Measurements from ENCODE around the gene RELT.

The RELT gene

DNA sequence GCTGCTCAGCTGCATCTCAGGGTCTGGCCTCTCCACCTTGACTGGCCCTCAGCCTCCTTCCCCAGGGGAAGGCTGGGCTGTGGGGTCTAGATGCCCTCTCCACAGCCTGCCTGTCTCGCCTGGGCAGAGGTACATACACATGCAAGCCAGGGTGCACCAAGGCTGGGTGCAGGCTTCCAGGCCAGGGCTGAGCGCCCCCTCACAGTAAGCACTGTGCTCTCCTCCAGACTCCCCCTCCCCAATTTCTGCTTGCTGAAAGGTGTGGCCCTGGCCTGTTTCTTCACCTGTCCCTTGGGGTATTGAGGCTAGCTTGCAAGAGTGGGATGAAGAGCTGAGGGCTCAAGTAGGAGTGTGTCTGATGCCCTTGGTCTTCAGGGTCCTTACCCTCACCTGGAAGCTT lies 22.5 kb downstream of the RELT start:
- in situ Hi-C loops (cut with MboI; ENCODE audit: low pct_unique_long_range_greater_than_20kb, low sequenced_read_pairs, unreplicated experiment), result no loop called here
- DNase-seq (ENCODE audit: low spot score), result no peak
- TF ChIP-seq, protein P1, sequence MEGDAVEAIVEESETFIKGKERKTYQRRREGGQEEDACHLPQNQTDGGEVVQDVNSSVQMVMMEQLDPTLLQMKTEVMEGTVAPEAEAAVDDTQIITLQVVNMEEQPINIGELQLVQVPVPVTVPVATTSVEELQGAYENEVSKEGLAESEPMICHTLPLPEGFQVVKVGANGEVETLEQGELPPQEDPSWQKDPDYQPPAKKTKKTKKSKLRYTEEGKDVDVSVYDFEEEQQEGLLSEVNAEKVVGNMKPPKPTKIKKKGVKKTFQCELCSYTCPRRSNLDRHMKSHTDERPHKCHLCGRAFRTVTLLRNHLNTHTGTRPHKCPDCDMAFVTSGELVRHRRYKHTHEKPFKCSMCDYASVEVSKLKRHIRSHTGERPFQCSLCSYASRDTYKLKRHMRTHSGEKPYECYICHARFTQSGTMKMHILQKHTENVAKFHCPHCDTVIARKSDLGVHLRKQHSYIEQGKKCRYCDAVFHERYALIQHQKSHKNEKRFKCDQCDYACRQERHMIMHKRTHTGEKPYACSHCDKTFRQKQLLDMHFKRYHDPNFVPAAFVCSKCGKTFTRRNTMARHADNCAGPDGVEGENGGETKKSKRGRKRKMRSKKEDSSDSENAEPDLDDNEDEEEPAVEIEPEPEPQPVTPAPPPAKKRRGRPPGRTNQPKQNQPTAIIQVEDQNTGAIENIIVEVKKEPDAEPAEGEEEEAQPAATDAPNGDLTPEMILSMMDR (IDR thresholded peaks at IDR 0.05; ENCODE audit: extremely low read depth, insufficient read depth, missing control alignments), result no peak

GRCh38 chr11:73399159-73399590 lies 23.0 kb downstream of the RELT start:
- TF ChIP-seq, protein P1 (IDR thresholded peaks at IDR 0.05; ENCODE audit: extremely low read depth, insufficient read depth, missing control alignments), result no peak
- DNase-seq (ENCODE audit: low spot score), result no peak
- in situ Hi-C loops (cut with MboI; ENCODE audit: low pct_unique_long_range_greater_than_20kb, low sequenced_read_pairs, unreplicated experiment), result no loop called here

GRCh38 chr11:73399636-73400035 lies 23.4 kb downstream of the RELT start:
- DNase-seq (ENCODE audit: low spot score), result no peak
- TF ChIP-seq, protein P1 (IDR thresholded peaks at IDR 0.05; ENCODE audit: extremely low read depth, insufficient read depth, missing control alignments), result no peak
- in situ Hi-C loops (cut with MboI; ENCODE audit: low pct_unique_long_range_greater_than_20kb, low sequenced_read_pairs, unreplicated experiment), result no loop called here

DNA sequence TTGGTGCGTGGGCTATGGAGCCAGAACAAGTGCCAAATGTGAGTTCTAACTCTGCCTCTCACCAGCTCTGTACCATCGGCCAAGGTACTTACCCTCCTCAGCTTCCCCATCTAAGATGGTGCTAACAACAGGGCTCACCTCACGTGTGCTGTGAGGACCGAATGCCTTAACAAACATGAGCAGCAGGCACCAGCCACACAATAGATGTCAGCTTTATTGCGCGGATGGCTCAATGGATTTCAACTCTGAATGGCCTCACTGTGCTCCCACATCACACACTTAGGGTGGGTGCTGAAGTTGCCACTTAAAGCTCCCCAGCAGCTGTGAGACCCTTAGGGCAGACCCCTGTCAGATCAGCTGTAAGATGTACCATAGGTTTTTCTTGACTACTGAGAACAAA lies 24.1 kb downstream of the RELT start:
- TF ChIP-seq, protein P1 (IDR thresholded peaks at IDR 0.05; ENCODE audit: extremely low read depth, insufficient read depth, missing control alignments), result no peak
- in situ Hi-C loops (cut with MboI; ENCODE audit: low pct_unique_long_range_greater_than_20kb, low sequenced_read_pairs, unreplicated experiment), result no loop called here
- DNase-seq (ENCODE audit: low spot score), result no peak

GRCh38 chr11:73401217-73401923 lies 25.2 kb downstream of the RELT start:
- in situ Hi-C loops (cut with MboI; ENCODE audit: low pct_unique_long_range_greater_than_20kb, low sequenced_read_pairs, unreplicated experiment), result no loop called here
- DNase-seq (ENCODE audit: low spot score), result no peak
- TF ChIP-seq, protein P1 (IDR thresholded peaks at IDR 0.05; ENCODE audit: extremely low read depth, insufficient read depth, missing control alignments), result no peak

DNA sequence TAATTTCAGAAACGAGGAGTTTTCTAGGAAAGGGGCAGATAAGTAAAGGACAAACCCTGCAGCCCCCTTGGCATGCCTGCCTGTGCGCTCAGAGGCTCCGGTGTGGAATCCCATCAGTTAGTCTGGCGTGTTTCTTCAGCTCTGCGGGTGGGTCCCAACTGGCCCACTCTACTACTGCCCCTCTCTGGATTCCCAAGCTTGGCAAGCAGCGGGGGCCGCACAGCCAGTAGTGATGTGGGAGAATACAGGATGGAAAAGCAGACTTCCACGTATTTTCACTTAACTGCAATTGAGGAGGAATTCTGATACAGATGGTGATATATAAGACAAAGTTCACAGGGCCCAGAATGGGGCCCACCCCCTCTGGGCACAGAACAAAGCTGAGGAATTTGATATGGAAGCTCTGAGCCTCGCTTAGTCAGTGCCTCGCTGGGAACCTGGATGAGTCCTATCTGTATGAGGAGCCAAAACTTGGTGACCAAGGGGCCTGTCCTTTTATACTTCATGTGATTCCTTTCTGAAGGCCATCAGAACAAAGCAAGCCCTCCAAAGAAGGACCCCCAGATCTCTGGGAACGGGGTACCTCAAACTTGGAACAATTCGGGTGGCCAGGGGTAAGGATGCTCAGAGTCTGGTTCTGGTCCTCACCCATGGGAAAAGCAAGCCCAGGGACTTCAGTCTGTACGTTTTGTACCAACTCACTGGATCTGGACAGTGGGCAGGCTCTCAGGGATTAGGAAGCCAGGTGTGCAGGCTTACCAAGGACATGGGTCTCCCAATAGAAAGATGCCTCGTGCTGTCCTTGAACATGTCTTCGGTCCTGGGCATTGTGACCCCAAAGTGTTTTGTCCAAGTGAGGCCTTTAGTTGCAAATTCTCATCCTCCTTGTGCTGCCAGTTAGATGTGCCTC lies 26.0 kb downstream of the RELT start:
- no peak for DNase-seq (ENCODE audit: low spot score)
- in situ Hi-C loops (cut with MboI; ENCODE audit: low pct_unique_long_range_greater_than_20kb, low sequenced_read_pairs, unreplicated experiment), result no loop called here
- TF ChIP-seq, protein P1 (IDR thresholded peaks at IDR 0.05; ENCODE audit: extremely low read depth, insufficient read depth, missing control alignments), result no peak

Data from GM13977 (cell line).